ENCODE results near the gene GMPPA.

GMPPA gene

GRCh38 chr2:219506153-219506801 lies 7.6 kb downstream of the GMPPA start:
- no peak for DNase-seq (ENCODE audit: low read depth, low spot score)

- no peak for DNase-seq (ENCODE audit: low read depth, low spot score)
These were observed 8.3 kb downstream of the GMPPA start for GRCh38 chr2:219506802-219507526.

- no peak for DNase-seq (ENCODE audit: low read depth, low spot score)
These were observed 9.1 kb downstream of the GMPPA start for GRCh38 chr2:219507581-219508443.

- no peak for DNase-seq (ENCODE audit: low read depth, low spot score)
These were observed 9.7 kb downstream of the GMPPA start for GRCh38 chr2:219508444-219508734.

GRCh38 chr2:219508971-219509779 lies 10.5 kb downstream of the GMPPA start:
- no peak for DNase-seq (ENCODE audit: low read depth, low spot score)

GRCh38 chr2:219509780-219510511 lies 11.3 kb downstream of the GMPPA start:
- no peak for DNase-seq (ENCODE audit: low read depth, low spot score)

- no peak for DNase-seq (ENCODE audit: low read depth, low spot score)
These were observed 11.9 kb downstream of the GMPPA start for GRCh38 chr2:219510512-219511135.

- DNase-seq (ENCODE audit: low read depth, low spot score): no peak
These were observed 13.0 kb downstream of the GMPPA start for GRCh38 chr2:219511547-219512325.

GRCh38 chr2:219512524-219513216 lies 14.0 kb downstream of the GMPPA start:
- no peak for DNase-seq (ENCODE audit: low read depth, low spot score)

- no peak for DNase-seq (ENCODE audit: low read depth, low spot score)
These were observed 15.1 kb downstream of the GMPPA start for GRCh38 chr2:219513787-219514186.

GRCh38 chr2:219514196-219514761 lies 15.6 kb downstream of the GMPPA start, which contains the start of gene ASIC4:
TSS of gene ASIC4 (plus strand) at chr2:219514482. CDS start at chr2:219514725, 243 bp downstream.
- DNase-seq (ENCODE audit: low read depth, low spot score): no peak

- DNase-seq (ENCODE audit: low read depth, low spot score): no peak
These were observed 16.1 kb downstream of the GMPPA start for GRCh38 chr2:219514836-219515235.

GRCh38 chr2:219515874-219516629 lies 17.4 kb downstream of the GMPPA start:
- no peak for DNase-seq (ENCODE audit: low read depth, low spot score)

- DNase-seq (ENCODE audit: low read depth, low spot score): no peak
These were observed 18.2 kb downstream of the GMPPA start for GRCh38 chr2:219516888-219517287.

GRCh38 chr2:219517954-219518778 lies 19.5 kb downstream of the GMPPA start:
- DNase-seq (ENCODE audit: low read depth, low spot score): no peak

GRCh38 chr2:219519526-219519916 lies 20.8 kb downstream of the GMPPA start:
- no peak for DNase-seq (ENCODE audit: low read depth, low spot score)

GRCh38 chr2:219520079-219520478 lies 21.4 kb downstream of the GMPPA start:
- DNase-seq (ENCODE audit: low read depth, low spot score): no peak
